HG03095 (cell line): ENCODE data around the gene ADAMTS17.
"Not testable (repeated sequence)": the region's sequence is repeated elsewhere in the genome, so short reads cannot be mapped to it uniquely, and the experiment has no call there.

Source experiments
- ATAC-seq: cut with Tn5 transposase; IDR thresholded peaks from one replicate; pipeline ENCODE4 v1.9.1; 2021; ENCODE audit warnings: moderate library complexity; ENCODE audit not compliant: unreplicated experiment

ADAMTS17 gene

DNA sequence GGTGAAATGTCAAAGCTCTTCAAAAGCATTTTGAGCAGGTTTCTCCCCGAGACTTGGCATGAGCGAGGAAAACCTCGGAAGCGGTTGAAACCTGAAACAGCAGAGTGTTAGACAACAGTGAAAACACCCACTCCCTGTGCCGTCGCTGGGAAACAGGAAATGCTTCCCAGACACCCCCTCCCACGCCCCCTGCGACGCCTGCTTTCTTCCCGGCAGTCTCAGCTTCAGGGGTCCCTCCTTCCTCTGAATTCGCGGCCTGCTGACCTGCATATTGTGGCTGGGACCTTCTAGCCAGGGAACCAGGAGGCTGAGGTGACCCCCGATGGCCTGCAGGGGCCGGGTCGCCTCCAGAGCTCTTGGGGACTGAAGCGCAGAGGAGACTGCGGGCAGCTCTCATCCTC, 357.9 kb downstream of the ADAMTS17 start:
- no peak for ATAC-seq

DNA sequence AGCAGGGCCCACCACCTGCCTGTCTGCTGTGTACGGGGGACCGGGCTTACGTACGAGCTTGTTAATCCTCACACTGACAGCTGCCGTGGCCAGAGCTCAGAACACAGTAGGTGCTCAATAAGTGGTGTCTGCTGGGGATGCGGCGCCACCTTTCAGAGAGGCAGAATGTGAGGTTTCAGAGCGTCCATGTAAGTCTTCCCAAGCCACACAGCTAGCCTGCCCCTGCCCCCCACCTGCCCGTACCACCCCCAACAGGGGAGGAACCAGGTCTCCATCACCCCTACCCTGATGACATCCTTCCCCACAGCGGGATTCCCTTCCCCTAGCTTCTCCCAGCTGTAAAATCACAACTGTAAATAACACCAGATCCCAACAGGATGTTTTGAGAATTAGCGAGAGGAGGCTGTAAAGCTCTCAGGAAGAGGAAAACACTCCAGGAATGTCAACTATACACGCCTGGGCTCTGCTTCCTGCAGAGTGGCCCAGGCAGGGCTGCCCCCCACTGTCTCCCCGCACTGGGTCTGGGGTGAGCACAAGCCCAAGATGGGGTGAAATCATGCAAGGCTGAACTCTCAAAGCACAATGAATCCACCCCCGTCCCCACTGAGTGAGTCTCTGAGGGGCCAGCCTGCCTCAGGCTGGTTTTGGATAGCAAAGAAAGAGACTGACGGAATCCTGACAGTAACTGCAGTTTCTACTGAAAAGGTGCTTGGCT, 358.4 kb downstream of the ADAMTS17 start:
- ATAC-seq, result no peak

DNA sequence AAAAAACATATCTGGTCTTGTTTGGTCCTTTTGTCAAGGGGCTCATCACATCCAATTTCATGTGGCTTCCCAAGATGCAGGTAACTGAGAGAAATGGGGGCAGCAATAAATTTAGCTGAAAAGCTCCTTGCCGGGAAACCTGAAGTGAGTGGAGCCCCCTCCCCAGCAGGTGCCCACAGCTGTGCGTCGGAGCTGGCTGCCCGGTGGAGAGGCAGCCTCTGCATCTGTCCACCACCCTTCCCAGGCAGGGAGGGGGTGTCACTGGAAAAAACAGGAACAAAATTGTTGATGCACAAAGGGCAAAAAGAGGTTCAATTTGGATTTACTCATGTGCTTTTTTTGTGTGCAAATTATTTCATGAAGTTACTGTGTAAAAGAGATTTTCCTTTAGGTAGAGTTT, 359.1 kb downstream of the ADAMTS17 start:
- no peak for ATAC-seq

- ATAC-seq, result no peak
These were observed 359.7 kb downstream of the ADAMTS17 start for GRCh38 chr15:99981839-99982658.

GRCh38 chr15:99981191-99981647, 360.6 kb downstream of the ADAMTS17 start:
- no peak for ATAC-seq

DNA sequence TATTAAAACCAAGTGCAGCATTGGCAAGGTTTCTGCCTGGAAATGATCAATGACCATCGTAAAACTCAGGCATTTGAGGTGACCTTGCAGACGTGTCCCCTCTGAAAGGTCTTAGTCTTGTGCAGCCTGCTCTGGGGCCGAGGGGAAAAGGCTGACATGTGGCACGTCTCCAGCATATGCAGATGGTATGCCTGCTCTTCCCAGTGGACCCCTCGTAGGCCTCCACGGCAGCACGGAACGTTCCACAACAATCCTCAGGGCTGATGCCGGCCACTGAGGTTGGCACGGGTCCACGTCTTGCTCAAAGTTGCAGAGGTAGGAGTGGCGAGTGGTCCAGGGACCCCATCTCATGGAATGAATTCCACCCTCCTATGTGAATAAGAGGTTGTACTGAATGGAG, 361.0 kb downstream of the ADAMTS17 start:
- ATAC-seq, result no peak

GRCh38 chr15:99979886-99980285, 361.9 kb downstream of the ADAMTS17 start:
- not testable (repeated sequence) for ATAC-seq

GRCh38 chr15:99979371-99979770, 362.4 kb downstream of the ADAMTS17 start:
- ATAC-seq, result no peak

- no peak for ATAC-seq
These were observed 363.3 kb downstream of the ADAMTS17 start for GRCh38 chr15:99978426-99978825.

- ATAC-seq, result no peak
These were observed 363.8 kb downstream of the ADAMTS17 start for GRCh38 chr15:99977929-99978328.

- no peak for ATAC-seq
These were observed 364.9 kb downstream of the ADAMTS17 start for GRCh38 chr15:99976811-99977271.

DNA sequence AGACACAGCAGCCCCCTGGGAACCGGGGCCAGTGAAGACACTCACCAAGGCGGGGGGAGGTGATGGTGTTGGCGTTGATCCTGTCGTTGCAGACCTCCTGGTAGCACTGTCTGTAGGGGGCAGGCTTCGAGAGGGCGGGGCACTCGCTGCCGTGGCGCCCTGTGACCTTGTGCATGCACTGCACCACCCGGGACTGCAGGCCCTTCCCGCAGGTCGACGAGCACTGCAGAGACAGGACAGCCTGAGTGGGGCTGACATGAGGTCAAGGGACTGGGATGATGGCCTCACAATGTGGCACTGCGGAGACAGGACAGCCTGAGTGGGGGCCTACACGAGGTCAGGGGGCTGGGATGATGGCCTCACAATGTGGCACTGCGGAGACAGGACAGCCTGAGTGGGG, 365.8 kb downstream of the ADAMTS17 start:
- ATAC-seq, result no peak

DNA sequence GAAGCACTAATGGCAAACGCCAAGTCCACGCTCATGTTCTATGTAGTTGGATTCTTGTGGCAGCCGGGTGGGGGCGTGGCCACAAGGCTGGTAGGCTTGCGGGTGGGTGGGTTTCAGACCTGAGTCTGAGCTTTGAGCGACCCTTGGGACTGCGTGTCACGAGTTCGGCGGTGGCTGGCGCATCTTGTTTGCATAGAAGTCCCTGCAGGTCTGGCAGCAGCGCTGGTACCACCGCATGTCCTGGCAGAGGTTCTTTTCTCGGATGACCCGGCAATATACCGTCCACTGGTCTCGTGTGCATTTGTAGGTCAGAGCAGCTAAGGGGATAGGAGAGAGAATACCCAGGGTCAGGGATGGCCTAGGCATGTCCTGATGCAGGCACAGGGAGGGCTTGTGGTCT, 367.5 kb downstream of the ADAMTS17 start:
- ATAC-seq, result no peak

DNA sequence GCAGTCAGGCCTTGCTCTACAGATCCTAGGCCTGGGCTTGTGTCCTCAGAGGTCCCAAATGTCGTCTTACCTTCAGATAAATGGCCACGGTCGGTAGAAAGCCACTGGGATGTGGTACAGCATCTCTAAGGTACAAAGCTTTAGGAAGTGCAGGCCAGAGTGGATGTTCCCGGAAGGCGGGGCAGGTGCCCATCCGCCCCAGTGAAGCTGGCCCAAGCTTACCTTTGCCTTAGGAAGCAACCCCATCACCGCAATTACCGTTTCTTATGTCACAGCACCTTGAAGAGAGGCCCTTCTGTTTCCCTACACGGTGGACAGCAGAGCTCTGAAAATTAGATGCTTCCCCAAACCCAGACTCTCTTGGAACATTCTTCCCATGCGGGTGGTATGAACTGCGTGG, 368.4 kb downstream of the ADAMTS17 start:
- no peak for ATAC-seq

GRCh38 chr15:99970891-99971430, 370.8 kb downstream of the ADAMTS17 start:
- no peak for ATAC-seq

- ATAC-seq, result no peak
These were observed 372.4 kb downstream of the ADAMTS17 start for GRCh38 chr15:99969261-99969920.

DNA sequence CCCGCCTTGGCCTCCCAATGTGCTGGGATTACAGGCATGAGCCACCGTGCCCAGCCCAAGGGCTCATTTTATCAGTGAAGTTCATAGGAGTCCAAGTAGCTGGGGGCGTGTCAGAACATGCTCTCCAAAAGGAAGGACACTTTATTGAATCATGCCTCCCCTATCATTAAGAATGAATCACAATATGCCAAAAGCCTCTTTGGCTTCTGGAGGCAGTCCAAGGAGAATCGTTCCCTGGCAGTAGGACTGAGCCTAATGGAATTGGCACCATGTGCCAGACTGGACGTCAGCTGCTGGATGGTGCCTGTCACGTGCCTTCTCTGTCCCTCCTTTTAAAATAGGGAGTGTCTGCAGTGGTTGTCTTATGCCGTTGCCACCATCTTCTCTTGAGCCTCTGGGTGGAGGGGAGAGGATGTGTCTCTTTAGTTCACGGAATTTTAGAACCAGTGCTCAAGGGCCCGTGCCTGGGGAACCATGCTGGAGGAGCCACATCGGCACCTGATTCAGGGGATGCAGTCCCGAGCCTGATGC, 373.9 kb downstream of the ADAMTS17 start:
- ATAC-seq, result no peak

DNA sequence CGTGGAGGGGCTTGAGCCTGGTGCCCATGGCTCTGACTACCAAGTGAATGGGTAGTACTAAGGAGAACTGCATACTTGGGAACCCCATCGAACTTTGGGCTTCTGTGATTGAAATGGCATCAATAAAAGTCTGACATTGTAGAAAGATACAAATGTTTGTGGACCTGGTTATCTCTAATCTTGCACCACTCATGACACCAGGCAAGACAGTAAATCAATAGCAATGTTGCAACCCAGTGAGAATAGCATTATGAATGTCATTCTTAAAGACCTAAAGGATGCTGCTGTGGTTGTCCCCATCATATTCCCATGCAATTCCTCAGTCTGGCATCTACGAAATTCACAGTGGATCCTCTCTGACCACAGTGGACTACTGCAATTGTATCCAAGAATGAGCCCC, 375.0 kb downstream of the ADAMTS17 start:
- no peak for ATAC-seq

DNA sequence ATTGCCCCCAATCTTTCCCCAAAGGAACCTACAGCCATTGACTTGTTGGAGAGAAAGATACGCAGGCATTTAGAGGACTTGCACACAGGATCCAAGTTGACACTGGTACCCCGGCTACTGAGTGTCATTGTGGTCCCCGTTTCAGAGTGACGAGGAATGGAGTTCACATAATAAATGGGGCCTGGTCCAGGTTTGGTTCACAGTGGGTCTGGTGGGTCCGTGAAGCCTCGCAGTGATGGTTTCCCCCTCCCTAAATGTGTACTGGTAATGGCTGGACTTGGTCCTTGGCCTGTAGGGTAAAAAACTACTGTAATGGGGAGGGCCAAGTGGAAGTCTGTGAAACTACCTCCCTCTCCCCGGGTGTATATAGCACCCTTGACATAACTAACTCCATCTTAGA, 376.4 kb downstream of the ADAMTS17 start:
- ATAC-seq, result no peak

GRCh38 chr15:99963976-99964375, 377.8 kb downstream of the ADAMTS17 start:
- no peak for ATAC-seq
